Measurements from ENCODE around the gene SPATS2L. TPM values are rescaled to one million over a fixed set of nuclear protein-coding genes. Genes with fewer than 3 reads are reported as not detected.

SPATS2L gene
- total and polyA plus RNA-seq, 7 experiments from 2014 or later, result 1.1 to 51.9 (median 2.9) TPM

- Histone ChIP-seq H3K27me3 (ENCODE audit: control insufficient read depth in 2 of 2, insufficient read depth in 2 of 2, low read length in 2 of 2) (no peaks in the 10 kb centered on the region), H3K4me1 (ENCODE audit: control insufficient read depth in 2 of 2, insufficient read depth in 2 of 2, low read length in 2 of 2) (no peaks in the 10 kb centered on the region), H3K36me3 (ENCODE audit: control insufficient read depth in 2 of 3, insufficient read depth in 3 of 3, low read length in 3 of 3) (no peaks in the 10 kb centered on the region), H3K4me3 (ENCODE audit: low read length) (no peak overlapping the region), H3K27ac (ENCODE audit: low read depth, low read length) (no peak overlapping the region), H3K9me3 (ENCODE audit: control insufficient read depth in 2 of 3, low read length in 3 of 3) (no peaks in the 10 kb centered on the region)
- Mint-ChIP-seq H3K4me3 (no peak overlapping the region), H3K9me3 (no peaks in the 10 kb centered on the region), H3K27me3 (peaks cover 0 to 30% (median 0%) of the 10 kb centered on the region in 5 donors), H3K4me1 (peaks cover 0 to 7% (median 0%) of the 10 kb centered on the region in 7 donors), H3K36me3 (no peaks in the 10 kb centered on the region), H3K27ac (no peak overlapping the region)
- ATAC-seq (no peak), DNase-seq (no peak)
- CTCF ChIA-PET, result no interaction called here
- POLR2A ChIA-PET, result no interaction called here
- intact Hi-C loops (cut with micrococcal nuclease), result no loop called here
Measured at GRCh38 chr2:200296118-200296517, 10.4 kb upstream of the SPATS2L start.

- H3K4me3 ChIP-seq (ENCODE audit: low read length), result no peak overlapping the region
- Mint-ChIP-seq H3K27ac (no peak overlapping the region), H3K36me3 (no peaks in the 10 kb centered on the region), H3K4me3 (no peak overlapping the region), H3K27me3 (peaks cover 0 to 28% (median 0%) of the 10 kb centered on the region in 5 donors), H3K4me1 (peaks cover 0 to 7% (median 0%) of the 10 kb centered on the region in 7 donors), H3K9me3 (no peaks in the 10 kb centered on the region)
- intact Hi-C loops (cut with micrococcal nuclease), result no loop called here
- no peak for ATAC-seq
- H3K27ac ChIP-seq (ENCODE audit: low read depth, low read length), result no peak overlapping the region
- H3K9me3 ChIP-seq (ENCODE audit: control insufficient read depth in 2 of 3, low read length in 3 of 3), result no peaks in the 10 kb centered on the region
- H3K4me1 ChIP-seq (ENCODE audit: control insufficient read depth in 2 of 2, insufficient read depth in 2 of 2, low read length in 2 of 2), result no peaks in the 10 kb centered on the region
- no peak for DNase-seq
- ChIA-PET CTCF (no interaction called here), POLR2A (no interaction called here)
- no peaks in the 10 kb centered on the region for H3K27me3 ChIP-seq (ENCODE audit: control insufficient read depth in 2 of 2, insufficient read depth in 2 of 2, low read length in 2 of 2)
- no peaks in the 10 kb centered on the region for H3K36me3 ChIP-seq (ENCODE audit: control insufficient read depth in 2 of 3, insufficient read depth in 3 of 3, low read length in 3 of 3)
Measured at GRCh38 chr2:200297100-200297499, 9.4 kb upstream of the SPATS2L start.

- no peak for ATAC-seq
- CTCF ChIA-PET, result no interaction called here
Measured at GRCh38 chr2:200297989-200298388, 8.5 kb upstream of the SPATS2L start.

GRCh38 chr2:200298816-200299215 lies 7.7 kb upstream of the SPATS2L start:
- no peaks in the 10 kb centered on the region for H3K36me3 ChIP-seq (ENCODE audit: control insufficient read depth in 2 of 3, insufficient read depth in 3 of 3, low read length in 3 of 3)
- no peaks in the 10 kb centered on the region for H3K9me3 Mint-ChIP-seq
- ChIA-PET CTCF (no interaction called here), POLR2A (no interaction called here)
- H3K27me3 Mint-ChIP-seq, result peaks cover 0 to 33% (median 0%) of the 10 kb centered on the region in 5 donors
- ATAC-seq (no peak), DNase-seq (no peak)
- H3K4me1 ChIP-seq (ENCODE audit: control insufficient read depth in 2 of 2, insufficient read depth in 2 of 2, low read length in 2 of 2), result no peaks in the 10 kb centered on the region
- H3K4me3 ChIP-seq (ENCODE audit: low read length), result no peak overlapping the region
- no peaks in the 10 kb centered on the region for H3K9me3 ChIP-seq (ENCODE audit: control insufficient read depth in 2 of 3, low read length in 3 of 3)
- no peak overlapping the region for H3K27ac ChIP-seq (ENCODE audit: low read depth, low read length)
- peak overlapping the region in 1 of 9 donors; percentile 4 for H3K27ac Mint-ChIP-seq
- H3K4me3 Mint-ChIP-seq, result no peak overlapping the region
- H3K27me3 ChIP-seq (ENCODE audit: control insufficient read depth in 2 of 2, insufficient read depth in 2 of 2, low read length in 2 of 2), result no peaks in the 10 kb centered on the region
- H3K36me3 Mint-ChIP-seq, result no peaks in the 10 kb centered on the region
- H3K4me1 Mint-ChIP-seq, result peaks cover 0 to 7% (median 0%) of the 10 kb centered on the region in 7 donors
- intact Hi-C loops (cut with micrococcal nuclease), result no loop called here

More at GRCh38 chr2:200297989-200298388, 8.5 kb upstream of the SPATS2L start:
- Histone ChIP-seq H3K36me3 (ENCODE audit: control insufficient read depth in 2 of 3, insufficient read depth in 3 of 3, low read length in 3 of 3) (no peaks in the 10 kb centered on the region), H3K4me3 (ENCODE audit: low read length) (no peak overlapping the region), H3K27ac (ENCODE audit: low read depth, low read length) (no peak overlapping the region), H3K27me3 (ENCODE audit: control insufficient read depth in 2 of 2, insufficient read depth in 2 of 2, low read length in 2 of 2) (no peaks in the 10 kb centered on the region), H3K4me1 (ENCODE audit: control insufficient read depth in 2 of 2, insufficient read depth in 2 of 2, low read length in 2 of 2) (no peaks in the 10 kb centered on the region), H3K9me3 (ENCODE audit: control insufficient read depth in 2 of 3, low read length in 3 of 3) (no peaks in the 10 kb centered on the region)
- POLR2A ChIA-PET, result no interaction called here
- Mint-ChIP-seq H3K9me3 (no peaks in the 10 kb centered on the region), H3K27me3 (peaks cover 0 to 30% (median 0%) of the 10 kb centered on the region in 5 donors), H3K4me1 (peaks cover 0 to 7% (median 0%) of the 10 kb centered on the region in 7 donors), H3K4me3 (no peak overlapping the region), H3K36me3 (no peaks in the 10 kb centered on the region), H3K27ac (no peak overlapping the region)
- DNase-seq, result no peak
- intact Hi-C loops (cut with micrococcal nuclease), result no loop called here

DNA sequence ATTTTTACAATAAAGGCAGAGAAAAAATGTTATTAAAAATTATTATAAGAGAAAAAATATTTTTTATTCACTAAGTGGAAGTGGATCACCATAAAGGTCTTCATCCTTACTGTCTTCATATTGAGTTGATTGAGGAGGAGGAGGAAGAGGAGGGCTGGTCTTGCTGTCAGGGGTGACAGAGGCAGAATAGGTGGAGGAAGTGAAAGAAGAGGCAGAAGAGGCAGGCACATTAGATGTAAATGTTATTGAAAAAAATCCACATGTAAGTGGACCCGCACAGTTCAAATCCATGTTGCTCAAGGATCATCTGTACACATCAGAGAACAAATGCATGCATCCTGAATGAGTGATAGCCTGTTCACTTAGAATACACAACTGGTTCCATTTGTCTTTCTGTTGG lies 6.4 kb upstream of the SPATS2L start:
- Mint-ChIP-seq H3K27ac (no peak overlapping the region), H3K36me3 (no peaks in the 10 kb centered on the region), H3K4me3 (no peak overlapping the region), H3K4me1 (peaks cover 0 to 7% (median 0%) of the 10 kb centered on the region in 7 donors), H3K27me3 (peaks cover 0 to 36% (median 0%) of the 10 kb centered on the region in 5 donors), H3K9me3 (no peaks in the 10 kb centered on the region)
- Histone ChIP-seq H3K36me3 (ENCODE audit: control insufficient read depth in 2 of 3, insufficient read depth in 3 of 3, low read length in 3 of 3) (no peaks in the 10 kb centered on the region), H3K27ac (ENCODE audit: low read depth, low read length) (no peak overlapping the region), H3K4me1 (ENCODE audit: control insufficient read depth in 2 of 2, insufficient read depth in 2 of 2, low read length in 2 of 2) (no peaks in the 10 kb centered on the region), H3K4me3 (ENCODE audit: low read length) (no peak overlapping the region), H3K9me3 (ENCODE audit: control insufficient read depth in 2 of 3, low read length in 3 of 3) (no peaks in the 10 kb centered on the region), H3K27me3 (ENCODE audit: control insufficient read depth in 2 of 2, insufficient read depth in 2 of 2, low read length in 2 of 2) (no peaks in the 10 kb centered on the region)
- no peak for ATAC-seq
- ChIA-PET CTCF (no interaction called here), POLR2A (no interaction called here)
- DNase-seq, result no peak
- intact Hi-C loops (cut with micrococcal nuclease), result loop anchor here in 1 of 2 donors (10.0 kb wide), 1 partner anchor 405 kb away; no protein-coding TSS in a partner anchor

- ChIA-PET POLR2A (no interaction called here), CTCF (no interaction called here)
- Mint-ChIP-seq H3K9me3 (no peaks in the 10 kb centered on the region), H3K4me1 (peaks cover 0 to 10% (median under 1%) of the 10 kb centered on the region in 7 donors), H3K36me3 (no peaks in the 10 kb centered on the region), H3K27ac (no peak overlapping the region), H3K4me3 (no peak overlapping the region), H3K27me3 (peaks cover 0 to 37% (median 0%) of the 10 kb centered on the region in 5 donors)
- Histone ChIP-seq H3K4me1 (ENCODE audit: control insufficient read depth in 2 of 2, insufficient read depth in 2 of 2, low read length in 2 of 2) (no peaks in the 10 kb centered on the region), H3K36me3 (ENCODE audit: control insufficient read depth in 2 of 3, insufficient read depth in 3 of 3, low read length in 3 of 3) (no peaks in the 10 kb centered on the region), H3K27ac (ENCODE audit: low read depth, low read length) (no peak overlapping the region), H3K4me3 (ENCODE audit: low read length) (no peak overlapping the region), H3K27me3 (ENCODE audit: control insufficient read depth in 2 of 2, insufficient read depth in 2 of 2, low read length in 2 of 2) (no peaks in the 10 kb centered on the region), H3K9me3 (ENCODE audit: control insufficient read depth in 2 of 3, low read length in 3 of 3) (no peaks in the 10 kb centered on the region)
- intact Hi-C loops (cut with micrococcal nuclease), result loop anchor here in 1 of 2 donors (10.0 kb wide), 1 partner anchor 404 kb away; no protein-coding TSS in a partner anchor
- ATAC-seq (no peak), DNase-seq (no peak)
Measured at GRCh38 chr2:200300638-200301314, 5.7 kb upstream of the SPATS2L start.

Measured in naive thymus-derived CD4-positive, alpha-beta T cell (primary cell).